ENCODE data around the gene GRWD1.

GRWD1 gene

DNA sequence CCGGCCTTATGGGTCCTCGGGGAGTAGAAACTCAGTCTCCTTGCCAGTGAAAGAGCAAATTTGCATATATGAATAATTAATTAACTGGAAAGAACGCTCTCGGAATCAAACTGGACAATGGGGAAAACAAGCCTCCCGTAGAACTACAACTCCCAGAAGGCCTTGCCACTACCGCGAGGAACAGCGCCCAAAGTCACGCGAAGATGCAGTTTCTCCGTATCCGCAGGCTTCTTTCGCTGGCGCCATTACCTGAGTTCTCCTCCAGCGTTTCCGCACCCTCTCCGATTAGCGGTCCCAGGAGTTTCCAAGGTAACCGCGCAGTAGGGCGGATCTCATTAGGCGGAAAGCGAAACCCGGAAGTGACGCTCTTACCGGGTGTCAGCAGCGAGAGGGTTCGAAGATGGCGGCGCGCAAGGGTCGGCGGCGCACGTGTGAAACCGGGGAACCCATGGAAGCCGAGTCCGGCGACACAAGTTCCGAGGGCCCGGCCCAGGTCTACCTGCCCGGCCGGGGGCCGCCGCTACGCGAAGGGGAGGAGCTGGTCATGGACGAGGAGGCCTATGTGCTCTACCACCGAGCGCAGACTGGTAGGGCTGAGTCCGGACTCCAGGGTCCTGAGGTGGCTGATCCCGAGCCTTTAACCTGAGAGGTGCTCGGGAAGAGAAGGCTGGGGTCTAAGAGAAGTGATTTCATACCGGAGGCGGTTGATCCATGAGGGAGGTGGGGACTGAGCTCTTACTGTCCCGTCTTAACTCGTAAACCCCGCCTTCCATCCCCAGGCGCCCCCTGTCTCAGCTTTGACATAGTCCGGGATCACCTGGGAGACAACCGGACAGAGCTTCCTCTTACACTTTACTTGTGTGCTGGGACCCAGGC is at the start of gene GRWD1:
GRWD1 (plus strand) TSS at position 378 of the 876 bp plus-strand sequence; CDS start at position 401, 23 bp downstream.
- Histone ChIP-seq H3K4me3 (peak within 1 kb of the TSS; percentile 68 to 99 (median 83)), H3K27ac (peak within 1 kb of the TSS; percentile 64 to 96 (median 89))

- Histone ChIP-seq H3K4me3 (no peak overlapping the region), H3K27ac (no peak overlapping the region)
These were observed 49.6 kb upstream of the GRWD1 start for GRCh38 chr19:48396016-48396823.

DNA sequence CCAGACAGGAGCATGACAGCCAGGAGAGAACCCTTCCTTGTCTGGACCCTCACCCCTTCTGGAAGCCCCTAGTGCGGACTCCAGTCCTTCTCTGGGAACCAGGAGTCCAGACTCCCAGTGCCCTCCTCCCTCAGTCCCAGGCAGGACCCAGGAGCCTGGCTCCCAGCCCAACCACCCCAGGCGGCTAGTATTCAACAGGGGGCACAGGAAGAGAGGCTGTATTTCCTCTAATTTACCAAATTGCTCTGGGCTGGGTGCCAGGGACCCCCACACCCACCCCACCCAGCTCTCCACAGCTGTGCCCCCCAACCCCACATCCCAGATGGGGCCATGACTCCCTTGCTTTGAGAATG is 49.0 kb upstream of the GRWD1 start:
- Histone ChIP-seq H3K27ac (peak overlapping the region in 1 of 21 experiments; percentile 75), H3K4me3 (no peak overlapping the region)

DNA sequence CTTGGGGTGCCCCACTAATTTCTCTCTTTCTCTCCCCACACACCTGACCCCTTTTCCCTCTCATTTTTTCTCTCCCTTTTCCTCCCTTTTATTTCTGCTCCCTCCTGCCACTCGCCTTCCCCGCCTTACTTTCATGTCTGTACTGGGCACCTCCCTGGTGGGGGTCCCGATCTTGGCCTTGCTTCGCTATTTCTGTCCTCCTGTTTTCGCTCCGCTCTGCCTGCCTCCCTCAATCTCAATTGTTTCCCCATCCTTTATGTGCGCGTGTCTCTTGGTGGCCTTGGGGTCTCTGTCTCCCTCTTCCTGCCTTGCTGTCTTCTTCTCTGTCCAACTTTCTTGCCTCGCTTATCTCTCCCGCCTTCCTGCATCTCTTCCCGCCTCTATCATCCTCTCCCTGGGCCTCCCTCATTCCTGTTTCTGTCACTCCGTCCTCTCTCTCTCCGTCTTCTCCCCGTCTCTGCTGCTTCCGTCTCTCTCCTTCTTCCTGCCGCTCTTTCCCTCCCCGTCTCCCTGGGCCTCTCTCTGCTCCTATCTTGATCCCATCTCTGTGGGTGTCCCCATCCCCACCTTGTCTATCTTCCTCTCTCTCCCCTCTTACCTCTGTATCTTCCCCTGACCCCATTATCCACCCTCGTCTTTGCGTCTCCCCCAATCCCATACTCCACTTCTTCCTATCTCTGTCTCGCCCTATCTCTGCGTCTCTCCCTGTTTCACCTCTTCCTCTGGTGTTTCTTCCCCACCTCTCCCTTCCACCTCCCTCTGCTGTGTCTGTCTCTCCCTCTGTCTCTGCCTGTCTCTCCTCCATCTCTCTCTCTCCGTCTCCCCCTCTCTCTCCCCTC is 48.3 kb upstream of the GRWD1 start:
- peak overlapping the region in 16 of 21 experiments; percentile 9 to 84 (median 65) for H3K27ac ChIP-seq
- peak overlapping the region; percentile 32 to 46 (median 39) for H3K4me3 ChIP-seq

DNA sequence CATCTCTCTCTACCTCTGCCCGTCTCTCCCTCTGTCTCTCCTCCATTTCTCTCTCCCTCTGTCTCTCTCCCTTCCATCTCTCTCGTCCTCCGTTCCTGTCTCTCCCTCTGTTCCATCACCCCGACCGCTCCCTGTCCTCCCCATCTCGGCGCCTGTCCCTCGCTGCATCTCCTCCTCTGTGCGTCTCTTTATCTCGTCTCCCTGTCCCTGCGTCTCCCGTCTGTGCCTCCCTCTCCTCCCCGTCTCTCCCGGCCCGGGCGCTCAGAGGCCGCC is 47.7 kb upstream of the GRWD1 start:
- peak overlapping the region; percentile 32 to 46 (median 39) for H3K4me3 ChIP-seq
- H3K27ac ChIP-seq: peak overlapping the region in 17 of 21 experiments; percentile 49 to 84 (median 65)

DNA sequence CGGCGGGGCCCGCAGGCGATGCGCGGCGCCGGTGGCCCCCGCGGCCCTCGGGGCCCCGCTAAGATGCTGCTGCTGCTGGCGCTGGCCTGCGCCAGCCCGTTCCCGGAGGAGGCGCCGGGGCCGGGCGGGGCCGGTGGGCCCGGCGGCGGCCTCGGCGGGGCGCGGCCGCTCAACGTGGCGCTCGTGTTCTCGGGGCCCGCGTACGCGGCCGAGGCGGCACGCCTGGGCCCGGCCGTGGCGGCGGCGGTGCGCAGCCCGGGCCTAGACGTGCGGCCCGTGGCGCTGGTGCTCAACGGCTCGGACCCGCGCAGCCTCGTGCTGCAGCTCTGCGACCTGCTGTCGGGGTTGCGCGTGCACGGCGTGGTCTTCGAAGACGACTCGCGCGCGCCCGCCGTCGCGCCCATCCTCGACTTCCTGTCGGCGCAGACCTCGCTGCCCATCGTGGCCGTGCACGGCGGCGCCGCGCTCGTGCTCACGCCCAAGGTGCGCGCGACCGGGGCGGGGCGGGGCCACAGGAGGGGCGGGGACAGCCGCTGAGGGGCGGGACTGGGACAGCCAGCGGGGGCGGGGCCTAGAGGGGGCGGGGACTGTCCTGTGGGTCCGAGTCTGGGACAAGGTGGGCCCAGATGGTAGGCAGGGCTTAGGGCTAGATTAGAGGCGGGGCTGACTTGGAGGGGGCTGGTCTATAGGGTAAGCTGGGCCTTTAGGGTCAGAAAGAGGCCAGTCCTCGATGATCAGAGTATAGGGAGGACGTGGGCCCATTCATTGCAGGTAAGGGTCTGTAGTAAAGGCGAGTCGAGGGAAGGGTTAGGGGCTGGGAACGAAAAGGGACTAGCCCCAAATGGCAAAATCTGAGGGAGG is 47.2 kb upstream of the GRWD1 start:
- H3K27ac ChIP-seq: peak overlapping the region in 17 of 21 experiments; percentile 53 to 84 (median 65)
- peak overlapping the region; percentile 32 to 46 (median 39) for H3K4me3 ChIP-seq

DNA sequence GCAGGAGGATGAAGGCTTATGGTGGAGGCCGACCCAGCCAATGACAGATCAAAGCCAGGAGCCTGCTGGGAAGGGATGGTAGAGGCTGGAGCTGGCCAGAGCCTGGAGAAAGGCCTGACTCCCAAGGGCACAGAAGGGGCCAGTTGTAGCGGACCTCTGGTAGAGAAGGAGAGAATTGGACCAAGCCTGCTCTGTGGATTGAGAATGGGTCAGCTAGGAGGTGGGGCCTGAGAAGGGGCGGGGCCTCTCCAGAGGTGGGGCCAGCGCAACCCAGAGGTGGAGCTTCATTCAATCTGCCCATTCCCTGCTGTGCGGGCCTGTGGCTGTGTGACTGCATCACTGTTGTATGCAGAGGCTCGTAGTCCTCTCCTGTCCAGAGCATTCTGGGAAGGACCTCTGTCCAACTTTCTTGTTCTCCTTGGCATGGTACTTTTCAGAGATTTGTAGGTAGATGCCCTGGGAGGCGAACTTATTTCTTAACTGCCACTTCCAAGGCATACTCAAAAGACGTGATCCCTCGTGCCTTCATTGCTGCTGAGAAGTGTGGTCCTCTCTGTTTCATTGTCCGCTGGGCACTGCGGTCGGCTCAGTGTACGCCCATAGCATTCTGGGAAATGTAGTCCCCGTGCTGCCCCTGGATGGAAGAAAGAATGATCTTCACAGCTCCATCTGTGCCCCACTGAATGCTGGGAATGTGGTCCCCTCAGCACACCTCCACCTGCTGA is 45.6 kb upstream of the GRWD1 start:
- Histone ChIP-seq H3K4me3 (no peak overlapping the region), H3K27ac (peak overlapping the region in 1 of 21 experiments; percentile 84)

DNA sequence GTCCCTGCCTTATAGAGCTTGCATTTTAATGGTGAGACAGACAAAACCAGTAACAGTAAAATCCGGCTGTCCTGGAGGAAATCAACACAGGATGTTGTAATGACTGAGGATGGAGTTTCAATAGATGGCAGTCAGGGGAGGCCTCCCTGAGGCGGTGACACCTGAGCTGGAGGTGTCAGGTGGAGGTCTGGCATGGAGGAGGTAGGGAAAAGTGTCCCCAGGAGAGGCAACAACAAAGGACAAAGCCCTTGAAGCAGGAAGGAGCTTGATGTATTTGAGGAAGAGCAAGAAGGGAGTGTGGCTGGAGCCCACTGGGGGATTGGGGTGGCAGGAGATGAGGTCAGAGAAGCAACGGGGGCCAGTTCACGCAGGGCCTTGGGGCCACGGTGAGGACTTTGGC is 44.5 kb upstream of the GRWD1 start:
- no peak overlapping the region for H3K4me3 ChIP-seq
- no peak overlapping the region for H3K27ac ChIP-seq

GRCh38 chr19:48403606-48404005 is 42.2 kb upstream of the GRWD1 start:
- Histone ChIP-seq H3K4me3 (no peak overlapping the region), H3K27ac (no peak overlapping the region)

DNA sequence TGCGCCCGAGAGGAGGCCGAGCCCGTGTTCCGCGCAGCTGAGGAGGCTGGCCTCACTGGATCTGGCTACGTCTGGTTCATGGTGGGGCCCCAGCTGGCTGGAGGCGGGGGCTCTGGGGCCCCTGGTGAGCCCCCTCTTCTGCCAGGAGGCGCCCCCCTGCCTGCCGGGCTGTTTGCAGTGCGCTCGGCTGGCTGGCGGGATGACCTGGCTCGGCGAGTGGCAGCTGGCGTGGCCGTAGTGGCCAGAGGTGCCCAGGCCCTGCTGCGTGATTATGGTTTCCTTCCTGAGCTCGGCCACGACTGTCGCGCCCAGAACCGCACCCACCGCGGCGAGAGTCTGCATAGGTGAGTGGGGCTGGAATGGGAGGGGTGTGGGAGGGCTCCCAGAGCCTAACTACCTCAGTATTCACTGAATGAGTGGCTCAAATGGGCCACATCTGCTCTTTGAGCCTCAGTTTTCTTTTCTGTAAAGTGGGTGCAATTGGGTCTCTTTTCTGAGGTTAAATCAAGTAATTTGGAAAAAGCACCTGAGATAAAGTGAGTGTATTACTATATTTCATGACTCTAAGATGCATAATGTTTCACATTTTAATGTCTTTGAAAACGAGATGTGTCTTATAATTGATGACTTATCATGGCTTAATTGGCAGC is 40.6 kb upstream of the GRWD1 start:
- no peak overlapping the region for H3K27ac ChIP-seq
- H3K4me3 ChIP-seq: no peak overlapping the region

- no peak overlapping the region for H3K4me3 ChIP-seq
- H3K27ac ChIP-seq: no peak overlapping the region
These were observed 39.9 kb upstream of the GRWD1 start for GRCh38 chr19:48405850-48406249.

- H3K4me3 ChIP-seq: peak overlapping the region in 2 of 7 experiments; percentile 8 to 20
- H3K27ac ChIP-seq: peak overlapping the region in 1 of 21 experiments; percentile 23
These were observed 31.8 kb upstream of the GRWD1 start for GRCh38 chr19:48413879-48414587.

DNA sequence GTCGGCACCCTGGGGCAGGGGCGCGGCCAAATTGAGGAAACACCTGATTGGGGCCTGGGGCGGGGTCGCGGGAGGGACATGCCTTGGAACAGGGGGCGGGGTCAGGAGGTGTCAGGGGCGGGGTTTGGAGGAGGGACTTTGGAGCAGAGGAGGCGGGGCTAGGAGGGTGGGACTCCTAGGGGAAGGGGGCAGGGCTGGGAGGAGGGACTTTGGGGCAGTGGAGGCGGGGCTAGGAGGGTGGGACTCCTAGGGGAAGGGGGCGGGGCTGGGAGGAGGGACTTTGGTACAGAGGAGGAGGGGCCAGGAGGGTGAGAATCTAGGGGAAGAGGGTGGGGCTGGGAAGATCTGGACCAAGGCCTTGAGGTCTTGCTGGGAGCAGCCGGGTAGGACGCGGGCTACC is 30.4 kb upstream of the GRWD1 start:
- H3K27ac ChIP-seq: no peak overlapping the region
- peak overlapping the region in 4 of 7 experiments; percentile 1 to 20 (median 14) for H3K4me3 ChIP-seq

DNA sequence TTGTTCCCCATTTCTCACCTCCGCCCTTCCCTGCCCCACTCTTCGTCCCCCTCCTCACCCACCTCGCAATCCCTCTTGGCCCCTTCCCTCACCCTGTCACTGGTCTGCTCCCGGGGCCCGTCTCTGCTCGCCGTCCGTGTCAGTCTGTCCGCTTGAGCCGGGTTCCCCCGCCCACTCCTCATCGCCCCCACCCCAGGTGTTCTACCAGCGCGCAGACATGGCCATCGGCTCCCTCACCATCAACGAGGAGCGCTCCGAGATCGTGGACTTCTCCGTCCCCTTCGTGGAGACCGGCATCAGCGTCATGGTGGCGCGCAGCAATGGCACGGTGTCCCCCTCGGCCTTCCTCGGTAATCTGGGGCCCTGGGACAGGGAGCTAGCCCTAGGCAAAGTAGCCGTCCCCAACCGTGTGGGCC is 30.0 kb upstream of the GRWD1 start:
- H3K4me3 ChIP-seq: peak overlapping the region in 1 of 7 experiments; percentile 17
- no peak overlapping the region for H3K27ac ChIP-seq

GRCh38 chr19:48417421-48417820 is 28.4 kb upstream of the GRWD1 start:
- no peak overlapping the region for H3K27ac ChIP-seq
- no peak overlapping the region for H3K4me3 ChIP-seq

DNA sequence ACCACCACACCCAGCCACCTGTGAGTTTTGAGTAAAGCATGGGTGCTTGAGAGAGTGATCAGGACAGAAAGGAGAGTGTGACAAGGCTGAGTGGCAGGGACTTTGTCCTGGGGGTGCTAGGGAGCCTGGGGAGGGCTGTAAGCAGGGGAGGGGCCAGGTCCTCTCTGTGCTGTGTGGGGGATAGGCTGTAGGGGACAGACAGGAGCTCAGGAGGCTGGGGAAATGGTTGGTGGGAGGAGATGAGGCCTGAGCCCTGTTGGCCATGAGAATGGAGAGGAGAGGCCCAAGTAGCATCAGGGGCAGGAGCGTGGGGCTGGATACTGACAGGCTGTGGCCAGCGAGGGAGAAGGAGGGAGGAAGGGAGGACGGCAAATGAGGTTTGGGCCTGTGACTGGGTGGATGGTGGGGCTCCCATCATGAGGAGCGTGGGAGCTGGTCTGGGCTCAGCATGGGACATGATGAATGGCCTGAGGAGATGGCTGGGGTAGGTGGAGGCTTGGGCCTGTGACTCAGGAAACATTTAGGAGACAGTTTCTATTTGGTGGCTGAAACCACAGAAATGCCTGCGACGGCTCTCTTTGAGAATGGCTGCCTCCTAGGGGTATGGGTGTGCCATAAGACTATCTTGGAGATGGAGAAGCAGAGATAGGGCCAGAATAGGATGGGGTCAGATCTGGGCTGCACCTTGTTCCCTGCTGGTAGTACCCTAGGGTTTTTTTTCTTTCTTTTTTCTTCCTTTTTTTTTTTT is 27.3 kb upstream of the GRWD1 start:
- no peak overlapping the region for H3K4me3 ChIP-seq

More for the DNA sequence above, 27.3 kb upstream of the GRWD1 start:
- peak overlapping the region in 2 of 21 experiments; percentile 16 to 23 for H3K27ac ChIP-seq
